Duodenal mucosa (tissue), 2 donors: ENCODE results near the gene DMPK.

ENCODE experiments used
- H3K27ac ChIP-seq: one replicate; pipeline ENCODE4 v1.7.0; 2013; ENCODE audit warnings: low read depth, low read length
- H3K27me3 ChIP-seq, 2 donors: one replicate each; pipeline ENCODE4 v1.7.0; 2013; ENCODE audit warnings: low read length in 2 of 2, control low read depth in 1 of 2; ENCODE audit not compliant: insufficient read depth in 2 of 2, control insufficient read depth in 1 of 2
- H3K36me3 ChIP-seq, 2 donors: one replicate each; pipeline ENCODE4 v1.7.0; 2013; ENCODE audit warnings: low read length in 2 of 2, control low read depth in 1 of 2; ENCODE audit not compliant: insufficient read depth in 2 of 2, control insufficient read depth in 1 of 2
- H3K4me1 ChIP-seq, 2 donors: one replicate each; pipeline ENCODE4 v1.7.0; 2013; ENCODE audit warnings: low read length in 2 of 2, control low read depth in 1 of 2; ENCODE audit not compliant: insufficient read depth in 2 of 2, control insufficient read depth in 1 of 2
- H3K4me3 ChIP-seq, 2 donors: one replicate each; pipeline ENCODE4 v1.7.0; 2013; ENCODE audit warnings: low read length in 2 of 2, low read depth in 1 of 2
- H3K9ac ChIP-seq, 2 donors: one replicate each; pipeline ENCODE4 v1.7.0; 2013; ENCODE audit warnings: low read length in 2 of 2, low read depth in 1 of 2
- H3K9me3 ChIP-seq, 2 donors: one replicate each; pipeline ENCODE4 v1.7.0; 2013; ENCODE audit warnings: low read length in 2 of 2, control low read depth in 1 of 2; ENCODE audit not compliant: control insufficient read depth in 1 of 2

Gene DMPK

DNA sequence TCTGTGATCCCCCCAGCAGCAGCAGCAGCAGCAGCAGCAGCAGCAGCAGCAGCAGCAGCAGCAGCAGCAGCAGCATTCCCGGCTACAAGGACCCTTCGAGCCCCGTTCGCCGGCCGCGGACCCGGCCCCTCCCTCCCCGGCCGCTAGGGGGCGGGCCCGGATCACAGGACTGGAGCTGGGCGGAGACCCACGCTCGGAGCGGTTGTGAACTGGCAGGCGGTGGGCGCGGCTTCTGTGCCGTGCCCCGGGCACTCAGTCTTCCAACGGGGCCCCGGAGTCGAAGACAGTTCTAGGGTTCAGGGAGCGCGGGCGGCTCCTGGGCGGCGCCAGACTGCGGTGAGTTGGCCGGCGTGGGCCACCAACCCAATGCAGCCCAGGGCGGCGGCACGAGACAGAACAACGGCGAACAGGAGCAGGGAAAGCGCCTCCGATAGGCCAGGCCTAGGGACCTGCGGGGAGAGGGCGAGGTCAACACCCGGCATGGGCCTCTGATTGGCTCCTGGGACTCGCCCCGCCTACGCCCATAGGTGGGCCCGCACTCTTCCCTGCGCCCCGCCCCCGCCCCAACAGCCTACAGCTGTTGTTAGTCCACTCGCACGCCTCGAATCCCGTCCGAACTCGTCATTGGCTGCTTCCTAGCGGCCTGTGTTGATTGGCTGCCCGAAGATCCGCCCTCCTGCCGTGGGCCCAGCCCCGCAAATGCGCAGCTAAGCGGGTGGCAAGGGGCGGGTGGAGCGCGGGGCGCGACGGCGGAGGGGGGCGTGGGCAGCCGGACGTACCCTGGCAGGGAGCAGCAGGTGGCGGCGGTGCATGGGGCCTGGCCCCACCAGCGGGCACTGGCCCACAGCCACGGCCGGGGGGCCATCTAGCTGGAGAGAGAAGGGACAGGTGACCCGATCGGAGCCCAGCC, 11.8 kb downstream of the DMPK start:
- H3K9me3 ChIP-seq = no peaks in the 10 kb centered on the region
- H3K9ac ChIP-seq = peak overlapping the region; percentile 83 to 96
- peak overlapping the region; percentile 94 for H3K27ac ChIP-seq
- peaks cover 19 to 33% of the 10 kb centered on the region in 2 donors for H3K4me1 ChIP-seq
- no peaks in the 10 kb centered on the region for H3K36me3 ChIP-seq
- H3K4me3 ChIP-seq = peak overlapping the region; percentile 76 to 92
- H3K27me3 ChIP-seq = no peaks in the 10 kb centered on the region

DNA sequence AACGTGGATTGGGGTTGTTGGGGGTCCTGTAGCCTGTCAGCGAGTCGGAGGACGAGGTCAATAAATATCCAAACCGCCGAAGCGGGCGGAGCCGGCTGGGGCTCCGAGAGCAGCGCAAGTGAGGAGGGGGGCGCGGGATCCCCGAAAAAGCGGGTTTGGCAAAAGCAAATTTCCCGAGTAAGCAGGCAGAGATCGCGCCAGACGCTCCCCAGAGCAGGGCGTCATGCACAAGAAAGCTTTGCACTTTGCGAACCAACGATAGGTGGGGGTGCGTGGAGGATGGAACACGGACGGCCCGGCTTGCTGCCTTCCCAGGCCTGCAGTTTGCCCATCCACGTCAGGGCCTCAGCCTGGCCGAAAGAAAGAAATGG, 12.5 kb downstream of the DMPK start:
- Histone ChIP-seq H3K9me3 (no peaks in the 10 kb centered on the region), H3K27ac (peak overlapping the region; percentile 81), H3K4me1 (peaks cover 19 to 33% of the 10 kb centered on the region in 2 donors), H3K27me3 (no peaks in the 10 kb centered on the region), H3K4me3 (peak overlapping the region; percentile 76 to 92), H3K36me3 (no peaks in the 10 kb centered on the region), H3K9ac (peak overlapping the region; percentile 63 to 84)

DNA sequence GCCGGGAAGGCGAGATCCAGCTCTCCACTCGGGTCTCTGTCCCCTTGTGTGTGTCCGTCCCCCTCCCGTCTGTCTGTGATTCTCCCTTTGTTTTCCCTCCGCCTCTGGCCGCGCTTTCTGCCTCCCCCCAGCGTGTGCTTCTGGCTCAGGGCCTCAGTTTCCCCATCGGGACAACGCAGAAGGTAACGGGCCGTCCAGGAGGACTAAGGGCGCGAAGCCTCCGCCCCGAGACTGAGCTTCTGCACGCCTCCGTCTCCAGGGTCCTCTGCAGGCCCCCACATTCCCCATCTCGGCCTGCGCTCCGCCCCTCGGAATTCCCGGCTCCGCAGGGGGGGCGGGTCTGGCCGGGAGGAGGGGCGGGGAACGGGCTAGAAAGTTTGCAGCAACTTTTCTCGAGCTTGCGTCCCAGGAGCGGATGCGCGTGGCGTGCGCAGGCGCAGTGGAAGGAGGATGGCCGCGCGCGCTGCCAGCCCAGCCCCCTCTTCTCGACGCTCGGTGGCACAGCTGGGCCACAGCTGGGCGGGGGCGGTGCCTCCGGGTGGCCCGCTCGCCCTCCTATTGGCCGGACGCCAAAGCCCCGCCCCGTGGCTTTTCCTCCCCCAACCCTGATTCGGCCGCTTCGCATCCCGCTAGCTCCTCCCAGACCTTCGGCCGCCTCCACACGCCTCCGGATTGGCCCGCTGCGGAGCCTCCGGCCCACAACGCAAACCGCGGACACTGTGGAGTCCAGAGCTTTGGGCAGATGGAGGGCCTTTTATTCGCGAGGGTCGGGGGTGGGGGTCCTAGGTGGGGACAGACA, 13.1 kb downstream of the DMPK start, which contains the start of gene SIX5:
TSS of gene SIX5 (minus strand) at position 269 of the 799 bp plus-strand sequence. CDS start 408 bp downstream, outside the sequence.
- peak within 1 kb of the TSS; percentile 76 to 92 for H3K4me3 ChIP-seq
- H3K9me3 ChIP-seq = no peaks in the 10 kb centered on the region
- peaks cover 19 to 33% of the 10 kb centered on the region in 2 donors for H3K4me1 ChIP-seq
- H3K36me3 ChIP-seq = no peaks in the 10 kb centered on the region
- H3K9ac ChIP-seq = peak within 1 kb of the TSS; percentile 78 to 95
- H3K27me3 ChIP-seq = no peaks in the 10 kb centered on the region
- peak within 1 kb of the TSS; percentile 90 for H3K27ac ChIP-seq

DNA sequence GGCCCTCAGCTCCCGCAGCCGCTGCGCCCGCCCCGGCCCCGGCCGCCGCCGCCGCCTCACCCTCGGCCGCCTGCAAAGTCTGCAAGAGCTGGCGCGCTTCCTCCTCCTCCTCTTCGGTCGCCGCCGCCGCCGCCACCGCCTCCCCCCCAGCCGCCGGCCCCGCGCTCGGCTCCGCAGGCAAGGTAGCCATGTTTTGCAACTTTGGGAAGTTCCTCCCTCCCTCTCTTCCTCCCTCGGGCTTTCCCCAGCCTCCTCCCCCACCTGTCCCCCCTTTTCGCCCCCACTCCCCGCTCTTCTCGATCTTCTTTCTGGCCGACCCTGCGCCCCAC, 13.7 kb downstream of the DMPK start:
- peak overlapping the region; percentile 78 to 95 for H3K9ac ChIP-seq
- peaks cover 19 to 32% of the 10 kb centered on the region in 2 donors for H3K4me1 ChIP-seq
- no peaks in the 10 kb centered on the region for H3K9me3 ChIP-seq
- H3K4me3 ChIP-seq = peak overlapping the region; percentile 76 to 92
- H3K36me3 ChIP-seq = no peaks in the 10 kb centered on the region
- H3K27ac ChIP-seq = peak overlapping the region; percentile 90
- H3K27me3 ChIP-seq = no peaks in the 10 kb centered on the region

DNA sequence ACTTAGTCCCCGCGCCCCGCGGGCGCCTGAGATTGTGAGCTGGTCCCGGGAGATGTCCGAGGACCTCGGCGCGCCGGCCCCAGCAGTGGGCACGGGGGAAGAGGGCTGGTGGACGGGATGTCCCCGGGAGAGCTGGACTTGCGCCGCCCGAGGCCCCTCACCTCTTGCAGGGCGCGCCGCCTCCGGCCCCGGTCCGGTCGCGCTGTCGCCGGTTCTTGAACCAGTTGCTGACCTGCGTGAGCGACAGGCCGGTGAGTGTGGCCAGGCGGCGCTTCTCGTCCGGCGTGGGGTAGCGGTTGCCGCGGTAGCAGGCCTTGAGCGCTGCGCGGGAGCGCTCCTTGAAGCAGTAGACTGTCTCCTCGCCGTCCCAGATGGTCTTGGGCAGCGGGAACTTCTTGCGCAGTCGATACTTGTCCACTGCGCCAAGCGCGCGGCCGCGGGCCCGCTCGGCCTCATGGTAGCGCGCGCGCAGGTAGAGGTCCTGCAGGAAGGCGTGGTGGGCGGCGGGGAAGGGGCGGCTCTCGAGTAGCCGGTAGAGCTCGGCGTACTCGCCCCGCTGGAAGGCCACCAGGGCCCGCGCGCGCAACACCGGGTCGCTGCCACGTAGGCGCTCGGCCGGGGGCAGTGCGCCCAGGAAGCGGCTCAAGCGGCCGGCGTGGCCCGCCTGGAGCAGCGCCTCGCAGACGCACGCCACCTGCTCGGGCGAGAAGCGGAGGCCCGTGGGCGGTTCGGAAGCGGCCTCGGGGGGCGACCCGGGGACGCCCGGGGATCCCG, 14.2 kb downstream of the DMPK start:
- Histone ChIP-seq H3K27ac (peak overlapping the region; percentile 90), H3K27me3 (no peaks in the 10 kb centered on the region), H3K9me3 (no peaks in the 10 kb centered on the region), H3K9ac (peak overlapping the region; percentile 65 to 82), H3K4me1 (peaks cover 14 to 26% of the 10 kb centered on the region in 2 donors), H3K4me3 (peak overlapping the region; percentile 71 to 92), H3K36me3 (no peaks in the 10 kb centered on the region)

DNA sequence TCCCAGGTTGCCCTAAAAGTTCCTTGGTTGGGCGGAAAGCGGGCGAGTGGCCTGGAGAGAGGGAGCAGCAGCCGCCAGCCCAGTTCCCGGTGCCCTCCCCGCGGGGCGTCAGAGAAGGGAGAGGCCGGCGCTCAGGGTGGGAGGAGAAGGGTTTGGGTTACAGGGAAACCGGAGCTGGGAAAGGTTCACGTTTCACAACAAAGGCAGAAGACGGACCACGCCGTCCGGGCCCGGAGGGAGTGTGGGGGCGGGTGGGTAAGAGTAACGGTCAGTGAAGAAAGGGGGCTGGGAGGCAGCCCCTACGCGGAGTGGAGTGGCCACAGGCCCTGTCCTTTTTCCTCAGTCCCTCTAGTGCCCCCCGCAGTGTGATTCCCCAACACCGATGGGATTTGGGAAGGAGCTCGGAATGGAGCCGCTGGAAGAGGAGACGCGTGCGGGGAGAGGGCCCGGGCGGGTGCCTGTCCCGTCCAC, 14.8 kb downstream of the DMPK start:
- Histone ChIP-seq H3K9ac (peak overlapping the region; percentile 65 to 82), H3K27me3 (no peaks in the 10 kb centered on the region), H3K4me1 (peaks cover 7 to 20% of the 10 kb centered on the region in 2 donors), H3K9me3 (no peaks in the 10 kb centered on the region), H3K4me3 (peak overlapping the region; percentile 71 to 92), H3K36me3 (no peaks in the 10 kb centered on the region), H3K27ac (peak overlapping the region; percentile 90)

DNA sequence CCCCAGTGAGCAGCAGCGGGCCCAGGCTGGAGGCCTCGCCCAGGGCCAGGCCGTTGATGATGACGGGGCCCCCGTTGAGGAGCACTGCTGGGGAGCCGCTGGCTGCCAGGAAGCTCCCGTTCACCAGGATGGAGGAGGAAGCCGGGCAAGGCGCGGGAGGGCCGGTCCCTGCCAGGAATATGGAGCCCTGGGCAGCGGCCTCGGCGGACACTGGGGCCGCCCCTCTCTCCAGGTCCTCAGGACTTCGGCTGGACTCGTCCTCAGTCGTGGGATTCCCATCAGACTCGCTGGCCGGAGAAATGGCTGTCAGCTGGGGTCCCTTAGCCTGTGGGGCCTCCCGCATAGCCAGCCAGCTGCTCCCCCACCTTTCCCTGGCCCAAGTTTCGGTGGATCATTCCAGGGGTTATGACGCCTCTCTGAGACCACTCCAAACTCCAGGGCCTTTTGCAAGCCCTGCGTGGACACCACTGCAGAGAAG, 15.4 kb downstream of the DMPK start:
- Histone ChIP-seq H3K9ac (peak overlapping the region; percentile 65 to 82), H3K27me3 (no peaks in the 10 kb centered on the region), H3K4me1 (peaks cover 2 to 14% of the 10 kb centered on the region in 2 donors), H3K27ac (peak overlapping the region; percentile 90), H3K4me3 (peak overlapping the region; percentile 71 to 92), H3K9me3 (no peaks in the 10 kb centered on the region), H3K36me3 (no peaks in the 10 kb centered on the region)

DNA sequence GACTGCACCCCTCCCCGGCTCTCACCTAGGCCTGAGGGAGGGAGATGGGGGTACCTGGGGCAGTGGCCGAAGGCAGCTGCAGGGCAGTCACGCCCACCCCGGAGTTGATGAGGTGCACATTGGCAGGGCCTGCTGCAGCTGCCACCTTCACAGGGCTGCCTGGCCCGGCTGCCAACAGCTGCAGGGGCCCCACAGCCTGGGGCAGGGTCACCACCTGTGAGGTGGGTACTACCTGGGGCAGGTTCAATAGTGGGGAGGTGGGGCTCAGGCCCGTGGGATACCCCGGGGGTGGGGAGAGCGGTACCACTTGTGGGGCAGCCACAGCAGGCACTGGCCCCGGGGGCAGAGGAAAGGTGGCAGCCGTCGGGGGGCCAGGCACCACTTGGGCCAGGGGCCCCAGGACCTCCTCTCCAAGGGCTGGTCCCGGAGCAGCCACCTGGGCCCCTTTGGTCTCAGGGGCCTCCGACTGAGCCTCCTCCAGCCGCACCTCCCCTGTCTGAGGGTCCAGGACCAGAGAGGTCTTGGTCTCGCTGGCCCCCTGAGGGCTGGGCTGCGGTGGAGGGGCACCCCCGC, 15.9 kb downstream of the DMPK start:
- Histone ChIP-seq H3K4me1 (peaks cover 0 to 9% of the 10 kb centered on the region in 2 donors), H3K27me3 (no peaks in the 10 kb centered on the region)

DNA sequence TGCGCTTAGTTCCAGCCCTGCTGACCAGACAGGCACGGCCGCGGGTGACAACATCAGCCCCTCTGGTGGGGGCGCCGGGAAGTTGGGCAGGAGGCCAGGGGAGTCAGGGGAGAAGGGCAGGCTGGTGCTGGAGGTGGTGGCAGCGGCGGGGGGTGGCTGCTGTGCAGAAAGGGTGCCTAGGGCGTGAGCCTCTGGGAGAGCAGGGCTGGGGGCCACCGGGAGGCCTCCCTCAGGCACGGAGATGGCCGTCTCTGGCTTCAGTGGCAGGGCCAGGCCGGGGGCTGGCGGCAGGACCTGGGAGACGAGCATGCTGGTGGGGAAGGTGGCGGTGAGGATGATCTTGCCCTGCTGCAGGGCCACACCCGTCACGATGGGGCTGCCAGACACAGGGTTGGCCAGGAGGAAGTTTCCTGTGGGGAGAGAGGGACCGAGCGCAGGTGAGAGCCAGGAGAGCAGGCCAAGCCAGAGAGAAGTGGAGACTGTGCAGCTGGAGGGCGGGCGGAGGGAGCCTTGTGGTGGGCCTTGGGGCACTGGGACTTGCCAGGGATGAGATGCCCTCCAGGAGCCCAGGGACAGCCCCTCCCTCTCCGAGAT, 16.5 kb downstream of the DMPK start:
- Histone ChIP-seq H3K27me3 (no peaks in the 10 kb centered on the region), H3K4me1 (peaks cover 0 to 9% of the 10 kb centered on the region in 2 donors), H3K27ac (no peak overlapping the region), H3K9ac (no peak overlapping the region), H3K36me3 (no peaks in the 10 kb centered on the region), H3K9me3 (no peaks in the 10 kb centered on the region), H3K4me3 (no peak overlapping the region)

More for the DNA sequence above, 15.9 kb downstream of the DMPK start:
- H3K27ac ChIP-seq = peak overlapping the region; percentile 90
- peak overlapping the region; percentile 71 to 92 for H3K4me3 ChIP-seq
- no peaks in the 10 kb centered on the region for H3K36me3 ChIP-seq
- no peaks in the 10 kb centered on the region for H3K9me3 ChIP-seq
- H3K9ac ChIP-seq = peak overlapping the region in 1 of 2 donors; percentile 65
